HepG2 (cell line): ENCODE results near the gene RRP9. TPM values are rescaled to one million over a fixed set of nuclear protein-coding genes. Genes with fewer than 3 reads are reported as not detected.

Source experiments
- ASH2L ChIP-seq: fragments of 300-600, 200-600 bp; sonication (generic); IDR thresholded peaks from 2 replicates; pipeline ENCODE4 v1.7.0; 2017; ENCODE audit warnings: low read depth, mild to moderate bottlenecking, moderate library complexity, mixed read lengths, low read length; ENCODE audit not compliant: insufficient read length
- FOXO4 ChIP-seq: sonication (generic); formaldehyde crosslinking; conservative IDR thresholded peaks from 2 replicates; pipeline ENCODE4 v1.8.1; 2023; ENCODE audit warnings: missing genetic modification reagents
- HBP1 ChIP-seq: IDR thresholded peaks from 2 replicates; pipeline ENCODE4 v1.6.1; 2016; ENCODE audit warnings: low read depth, control low read depth
- HDAC1 ChIP-seq: sonication (generic); formaldehyde crosslinking; IDR thresholded peaks from 2 replicates; pipeline ENCODE4 v1.5.1; 2020; ENCODE audit warnings: mild to moderate bottlenecking, missing genetic modification reagents
- IRF1 ChIP-seq: sonication (generic); formaldehyde crosslinking; IDR thresholded peaks from 2 replicates; pipeline ENCODE4 v1.4.0; 2020; ENCODE audit warnings: low read depth, mild to moderate bottlenecking, missing genetic modification reagents
- MATR3 ChIP-seq: sonication (generic); formaldehyde crosslinking; IDR thresholded peaks from 2 replicates; pipeline ENCODE4 v1.4.0; 2020; ENCODE audit warnings: missing genetic modification reagents
- NR1H2 ChIP-seq: sonication (generic); formaldehyde crosslinking; IDR thresholded peaks from 2 replicates; pipeline ENCODE4 v1.8.1; 2022; ENCODE audit warnings: low read depth, missing genetic modification reagents, borderline replicate concordance
- NR2F6 ChIP-seq, 2 experiments: IDR thresholded peaks; 2 replicates each; pipeline ENCODE4 v1.6.1; 2016; ENCODE audit warnings: antibody characterized with exemption in 1 of 2, mild to moderate bottlenecking in 1 of 2
- PRMT3 ChIP-seq: sonication (generic); formaldehyde crosslinking; IDR thresholded peaks from 2 replicates; pipeline ENCODE4 v1.8.1; 2022; ENCODE audit warnings: low read depth, mild to moderate bottlenecking, moderate library complexity, missing genetic modification reagents, borderline replicate concordance
- PTBP1 ChIP-seq: fragments of 200-400 bp; formaldehyde crosslinking; IDR thresholded peaks from 2 replicates; pipeline ENCODE4 v1.6.1; 2018; ENCODE audit warnings: low read length, low read depth; ENCODE audit not compliant: poor library complexity, severe bottlenecking
- RARG ChIP-seq: sonication (generic); formaldehyde crosslinking; IDR thresholded peaks from 2 replicates; pipeline ENCODE4 v1.4.0; 2020; ENCODE audit warnings: low read depth, mild to moderate bottlenecking, missing genetic modification reagents
- SP4 ChIP-seq: sonication (generic); formaldehyde crosslinking; IDR thresholded peaks from 2 replicates; pipeline ENCODE4 v1.8.1; 2023; ENCODE audit warnings: mild to moderate bottlenecking, missing genetic modification reagents
- TIGD3 ChIP-seq: sonication (generic); formaldehyde crosslinking; IDR thresholded peaks from 2 replicates; pipeline ENCODE4 v1.5.1; 2020; ENCODE audit warnings: mild to moderate bottlenecking, missing genetic modification reagents, borderline replicate concordance
- ZHX1 ChIP-seq: sonication (generic); formaldehyde crosslinking; IDR thresholded peaks from 2 replicates; pipeline ENCODE4 v1.8.1; 2022; ENCODE audit warnings: low read depth, mild to moderate bottlenecking, missing genetic modification reagents
- ZNF549 ChIP-seq: sonication (generic); formaldehyde crosslinking; IDR thresholded peaks from 2 replicates; pipeline ENCODE4 v1.5.0; 2020; ENCODE audit warnings: missing genetic modification reagents
- ZNF597 ChIP-seq: sonication (generic); formaldehyde crosslinking; IDR thresholded peaks from 2 replicates; pipeline ENCODE4 v1.5.0; 2020; ENCODE audit warnings: missing genetic modification reagents
- ZNF7 ChIP-seq: IDR thresholded peaks from 2 replicates; pipeline ENCODE4 v1.6.1; 2016; ENCODE audit warnings: missing biosample characterization, missing genetic modification reagents
- polyA plus RNA-seq, 8 experiments: library from polyadenylated mRNA; depleted of rRNA in 3 of 8; stranded (reverse) in 7 of 8; unstranded in 1 of 8; fragments of >200 nt; fragmentation: Illumina TruSeq in 4 of 8; extraction: Trizol in 4 of 8; gene quantifications; 2 replicates each; pipeline versions ENCODE4 v1.2.1 to v1.2.3, GENCODE V29; 2011 to 2016; ENCODE audit warnings: low read depth in 4 of 8, missing spikeins in 1 of 8, mixed read lengths in 1 of 8; ENCODE audit not compliant: insufficient read depth in 1 of 8
- total RNA-seq, 5 experiments: library from RNA; depleted of rRNA; stranded (reverse); fragments of >200 nt; fragmentation: Illumina TruSeq; extraction: Trizol; gene quantifications; 2 replicates each; pipeline ENCODE4 v1.2.3, GENCODE V29; 2016; ENCODE audit warnings: low read depth in 1 of 5

The RRP9 gene
- total and polyA plus RNA-seq, 2 of the 13 experiments (the other 11 are each of a cell fraction or from before 2014, with no cell fraction given), result 14.8 to 44.0 TPM

GRCh38 chr3:51941798-51942602 is at the start of gene RRP9, which contains the start of gene PARP3 (continued):
- peak; percentile 80; the same call in 1 of the 2 replicates for TF ChIP-seq PRMT3 (CRISPR knock-in tag)
- TF ChIP-seq RARG (CRISPR knock-in tag), result no peak; the same call in 1 of the 2 replicates
- TF ChIP-seq FOXO4 (CRISPR knock-in tag), result no peak
- peak; percentile 100 for TF ChIP-seq SP4
- peak; percentile 25; the same call in 1 of the 2 replicates for TF ChIP-seq NR1H2
- TF ChIP-seq ZHX1, result no peak
- no peak; the same call in 1 of the 2 replicates for TF ChIP-seq TIGD3 (CRISPR knock-in tag)
- TF ChIP-seq PTBP1, result no peak
- no peak for TF ChIP-seq ZNF7 (CRISPR knock-in tag)
- TF ChIP-seq HDAC1 (CRISPR knock-in tag), result peak; percentile 84
- TF ChIP-seq IRF1 (CRISPR knock-in tag), result no peak
- TF ChIP-seq MATR3 (CRISPR knock-in tag), result no peak
- peak; percentile 67 for TF ChIP-seq ASH2L
- TF ChIP-seq NR2F6 (IDR thresholded peaks at IDR 0.05), result no peak; the same call in 1 of the 2 replicates
- peak; percentile 74 for TF ChIP-seq NR2F6 (CRISPR knock-in tag; IDR thresholded peaks at IDR 0.05)
- TF ChIP-seq ZNF549 (CRISPR knock-in tag), result no peak
- TF ChIP-seq HBP1 (CRISPR knock-in tag), result no peak
- no peak for TF ChIP-seq ZNF597 (CRISPR knock-in tag)
